Suprapubic skin (tissue), 4 donors: Measurements from ENCODE around the gene KIRREL3.

Experiments used
- CTCF ChIP-seq, 2 donors: fragments of 200-600 bp in 1 of 2; fragments of 450-650 bp in 1 of 2; sonication (generic) in 1 of 2; IDR thresholded peaks; one replicate each; pipeline ENCODE4 v1.5.1; 2016 to 2019; ENCODE audit warnings: antibody characterized with exemption in 2 of 2, mild to moderate bottlenecking in 1 of 2, moderate library complexity in 1 of 2
- POLR2A ChIP-seq, 2 donors: fragments of 450-650 bp; IDR thresholded peaks; one replicate each; pipeline ENCODE4 v1.6.1; 2017; ENCODE audit warnings: antibody characterized with exemption in 2 of 2, mild to moderate bottlenecking in 2 of 2, moderate library complexity in 2 of 2
- POLR2AphosphoS5 ChIP-seq, 3 donors: sonication (generic); formaldehyde crosslinking; IDR thresholded peaks; one replicate each; pipeline ENCODE4 v1.6.1; 2017; ENCODE audit warnings: antibody characterized with exemption in 3 of 3

DNA sequence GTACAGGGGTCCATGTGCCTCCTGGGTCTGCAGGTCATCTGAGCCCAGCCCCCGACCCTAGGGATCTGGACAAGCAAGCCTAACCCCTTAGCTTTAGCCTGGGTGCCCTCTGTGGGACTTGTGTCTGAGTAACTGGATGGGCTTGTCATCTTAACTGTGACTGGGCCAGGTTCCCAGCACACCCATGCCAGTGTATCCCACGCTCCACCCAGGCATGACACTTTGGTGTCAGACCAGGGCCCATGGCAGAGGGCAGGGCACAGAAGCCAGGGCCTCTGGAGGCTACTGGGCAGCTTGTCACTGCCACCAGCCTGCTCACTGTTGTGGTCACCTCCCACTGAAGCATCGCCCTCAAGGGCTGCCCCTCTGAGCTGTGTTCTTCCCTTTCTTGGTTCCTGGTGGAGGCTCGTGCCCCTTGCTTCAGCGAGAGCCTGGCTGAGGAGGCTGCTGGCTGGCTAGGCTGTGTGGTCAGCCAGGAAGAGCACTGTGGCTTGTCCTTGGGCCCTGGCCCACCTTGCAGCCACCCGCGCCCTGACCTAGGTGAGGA, 564.3 kb downstream of the KIRREL3 start:
- TF ChIP-seq POLR2A (IDR thresholded peaks at IDR 0.05) = no peak
- no peak for TF ChIP-seq CTCF (IDR thresholded peaks at IDR 0.05)
- TF ChIP-seq POLR2AphosphoS5 (IDR thresholded peaks at IDR 0.05) = no peak
